Motor neuron (in vitro differentiated cells): ENCODE measurements around the gene ANGPTL2. TPM values are rescaled to one million over a fixed set of nuclear protein-coding genes. Genes with fewer than 3 reads are reported as not detected.

Source experiments
- ATAC-seq, 8 experiments: fragments of 200-7000 bp; cut with Tn5 transposase; replicated peaks in 6 of 8; 2 replicates each; pipeline ENCODE4 v1.8.0; 2021; ENCODE audit warnings: mild to moderate bottlenecking in 8 of 8, moderate library complexity in 8 of 8
- H3K27ac ChIP-seq, 2 donors: fragments of 250-450 bp; sonication (Bioruptor Pico); 2 replicates each; pipeline ENCODE4 v1.9.0; 2021; ENCODE audit warnings: antibody characterized with exemption in 2 of 2, mild to moderate bottlenecking in 2 of 2, moderate library complexity in 1 of 2
- H3K4me1 ChIP-seq, 2 donors: fragments of 250-450 bp; sonication (Bioruptor Pico); replicated peaks in 1 of 2; 2 replicates each; pipeline ENCODE4 v1.6.1; 2021; ENCODE audit warnings: antibody characterized with exemption in 2 of 2, mild to moderate bottlenecking in 2 of 2, moderate library complexity in 1 of 2
- H3K4me3 ChIP-seq, 5 donors: fragments of 250-450 bp; sonication (Bioruptor Pico); 2 replicates each; pipeline ENCODE4 v1.9.0; 2021; ENCODE audit warnings: antibody characterized with exemption in 5 of 5, mild to moderate bottlenecking in 5 of 5, moderate library complexity in 4 of 5
- WGBS, 10 experiments: fragments of 450-650 bp; shearing (Covaris generic); methylation state at CpG; one replicate each; pipeline ENCODE4 v1.0.0; 2022; 5-methylcytosine and 5-hydroxymethylcytosine counted together
- in situ Hi-C, 9 experiments: fragments of 400-800 bp; cut with MboI; loops; one replicate each; pipeline ENCODE4 v1.15.0; 2021; ENCODE audit warnings: low sequenced_read_pairs in 9 of 9, low pct_unique_long_range_greater_than_20kb in 2 of 9; ENCODE audit not compliant: unreplicated experiment in 9 of 9
- total RNA-seq, 8 experiments: library from RNA; unstranded; fragments of 300-600 nt; gene quantifications; 2 replicates each; pipeline versions ENCODE4 v1.2.3 to v1.2.4, GENCODE V29; 2022

Gene ANGPTL2
- total RNA-seq, 8 experiments from 2014 or later, result 1.1 to 42.1 (median 4.8) TPM

- no peak overlapping the region for H3K4me3 ChIP-seq
- in situ Hi-C loops, result loop anchor here in 1 of 9 experiments (10.0 kb wide), 1 partner anchor 65 kb away; no protein-coding TSS in a partner anchor
- no peak for ATAC-seq
- peaks cover 22 to 28% of the 10 kb centered on the region in 2 donors for H3K4me1 ChIP-seq
- H3K27ac ChIP-seq, result no peak overlapping the region
- WGBS, 10 experiments, result 60 to 100% (median 89%) methylated on average over 1 to 2 of the region's 2 CpGs; no CpG with 5 or more reads in 2 of the 10 experiments
Measured at GRCh38 chr9:127130235-127130634, 7.8 kb upstream of the ANGPTL2 start.

- WGBS, 10 experiments, result 60 to 100% (median 67%) methylated on average over 1 to 2 of the region's 3 CpGs; no CpG with 5 or more reads in 7 of the 10 experiments
- ATAC-seq, result peak in 1 of 8 experiments; percentile 29
- Histone ChIP-seq H3K27ac (no peak overlapping the region), H3K4me3 (no peak overlapping the region), H3K4me1 (peaks cover 22 to 28% of the 10 kb centered on the region in 2 donors)
- in situ Hi-C loops, result loop anchor here in 1 of 9 experiments (10.0 kb wide), 1 partner anchor 65 kb away; no protein-coding TSS in a partner anchor
Measured at GRCh38 chr9:127129718-127130085, 7.3 kb upstream of the ANGPTL2 start.

GRCh38 chr9:127129073-127129717, 6.8 kb upstream of the ANGPTL2 start:
- Histone ChIP-seq H3K27ac (no peak overlapping the region), H3K4me3 (no peak overlapping the region), H3K4me1 (peaks cover 21 to 27% of the 10 kb centered on the region in 2 donors)
- no peak for ATAC-seq
- 50 to 100% (median 85%) methylated on average over 1 to 4 of the region's 5 CpGs; no CpG with 5 or more reads in 2 of the 10 experiments for WGBS, 10 experiments
- in situ Hi-C loops, result no loop called here

- Histone ChIP-seq H3K4me3 (no peak overlapping the region), H3K27ac (no peak overlapping the region)
- in situ Hi-C loops, result no loop called here
Measured at GRCh38 chr9:127128341-127129072, 6.1 kb upstream of the ANGPTL2 start.

GRCh38 chr9:127126971-127127370, 4.5 kb upstream of the ANGPTL2 start:
- Histone ChIP-seq H3K4me3 (no peak overlapping the region), H3K27ac (no peak overlapping the region), H3K4me1 (peaks cover 22 to 24% of the 10 kb centered on the region in 2 donors)
- no peak for ATAC-seq
- WGBS, 10 experiments, result 10 to 100% (median 74%) methylated on average over 1 of the region's 1 CpG; no CpG with 5 or more reads in 2 of the 10 experiments
- in situ Hi-C loops, result no loop called here

More at GRCh38 chr9:127128341-127129072, 6.1 kb upstream of the ANGPTL2 start:
- peak in 2 of 8 experiments; percentile 2 to 15 for ATAC-seq
- H3K4me1 ChIP-seq, result peaks cover 14 to 20% of the 10 kb centered on the region in 2 donors
- WGBS, 10 experiments, result 19 to 100% (median 79%) methylated on average over 1 to 9 of the region's 9 CpGs; no CpG with 5 or more reads in 2 of the 10 experiments

- 60 to 100% (median 95%) methylated on average over 1 to 2 of the region's 2 CpGs; no CpG with 5 or more reads in 5 of the 10 experiments for WGBS, 10 experiments
- Histone ChIP-seq H3K4me3 (no peak overlapping the region), H3K4me1 (peaks cover 17 to 19% of the 10 kb centered on the region in 2 donors), H3K27ac (no peak overlapping the region)
- no peak for ATAC-seq
- in situ Hi-C loops, result loop anchor here in 1 of 9 experiments (25.0 kb wide), 1 partner anchor 162 kb away; no protein-coding TSS in a partner anchor
Measured at GRCh38 chr9:127124792-127125191, 2.4 kb upstream of the ANGPTL2 start.

GRCh38 chr9:127124111-127124531, 1.7 kb upstream of the ANGPTL2 start:
- in situ Hi-C loops, result loop anchor here in 1 of 9 experiments (25.0 kb wide), 1 partner anchor 162 kb away; no protein-coding TSS in a partner anchor
- H3K27ac ChIP-seq, result no peak overlapping the region

GRCh38 chr9:127123064-127123890, 842 bp upstream of the ANGPTL2 start:
- H3K27ac ChIP-seq, result no peak overlapping the region
- H3K4me1 ChIP-seq, result peaks cover 22 to 25% of the 10 kb centered on the region in 2 donors
- WGBS, 10 experiments, result 8 to 100% (median 65%) methylated on average over 1 to 5 of the region's 16 CpGs; no CpG with 5 or more reads in 3 of the 10 experiments
- no peak for ATAC-seq
- H3K4me3 ChIP-seq, result no peak overlapping the region
- in situ Hi-C loops, result loop anchor here in 1 of 9 experiments (25.0 kb wide), 1 partner anchor 161 kb away; no protein-coding TSS in a partner anchor

More at GRCh38 chr9:127124111-127124531, 1.7 kb upstream of the ANGPTL2 start:
- no peak overlapping the region for H3K4me3 ChIP-seq
- ATAC-seq, result no peak
- 93 to 95% methylated on average over 3 to 4 of the region's 7 CpGs; no CpG with 5 or more reads in 8 of the 10 experiments for WGBS, 10 experiments
- peaks cover 17 to 19% of the 10 kb centered on the region in 2 donors for H3K4me1 ChIP-seq

- Histone ChIP-seq H3K27ac (no peak overlapping the region), H3K4me3 (peak overlapping the region in 4 of 5 donors; percentile 7 to 29 (median 26)), H3K4me1 (peaks cover 22 to 35% of the 10 kb centered on the region in 2 donors)
- WGBS, 10 experiments, result 0 to 33% (median 5%) methylated on average over 3 to 4 of the region's 20 CpGs; no CpG with 5 or more reads in 6 of the 10 experiments
- in situ Hi-C loops, result loop anchor here in 1 of 9 experiments (25.0 kb wide), 1 partner anchor 159 kb away; no protein-coding TSS in a partner anchor
- peak in 3 of 8 experiments; percentile 1 to 2 (median 1) for ATAC-seq
Measured at GRCh38 chr9:127121628-127122175, 733 bp downstream of the ANGPTL2 start.

GRCh38 chr9:127119320-127119709, 3.1 kb downstream of the ANGPTL2 start:
- WGBS, 10 experiments, result 57 to 98% (median 88%) methylated on average over 2 to 4 of the region's 4 CpGs; no CpG with 5 or more reads in 4 of the 10 experiments
- Histone ChIP-seq H3K4me3 (no peak overlapping the region), H3K27ac (no peak overlapping the region), H3K4me1 (peaks cover 22 to 35% of the 10 kb centered on the region in 2 donors)
- no peak for ATAC-seq
- in situ Hi-C loops, result loop anchor here in 1 of 9 experiments (25.0 kb wide), 1 partner anchor 157 kb away; no protein-coding TSS in a partner anchor

GRCh38 chr9:127118597-127119319, 3.7 kb downstream of the ANGPTL2 start:
- H3K4me3 ChIP-seq, result no peak overlapping the region
- peaks cover 22 to 35% of the 10 kb centered on the region in 2 donors for H3K4me1 ChIP-seq
- H3K27ac ChIP-seq, result peak overlapping the region in 1 of 2 donors; percentile 16
- WGBS, 10 experiments, result 62 to 100% (median 89%) methylated on average over 1 to 7 of the region's 8 CpGs; no CpG with 5 or more reads in 1 of the 10 experiments
- in situ Hi-C loops, result loop anchor here in 1 of 9 experiments (25.0 kb wide), 1 partner anchor 156 kb away; no protein-coding TSS in a partner anchor
- ATAC-seq, result no peak
